IMR-90 (cell line): ENCODE results near the gene MBOAT1. TPM values are rescaled to one million over a fixed set of nuclear protein-coding genes. Genes with fewer than 3 reads are reported as not detected.

Experiments used
- ATAC-seq: fragments of 200-7000 bp; cut with Tn5 transposase; 2 replicates; pipeline ENCODE4 v1.9.1; 2020; ENCODE audit warnings: low read depth, mild to moderate bottlenecking, moderate library complexity
- BruUV-seq: library from RNA; stranded (reverse); fragments of 400-500 nt; replicated peaks from 2 replicates; lab custom pipeline; 2021; lab: Mats Ljungman, UMichigan
- CTCF ChIA-PET: fragments of 300-600 bp; formaldehyde crosslinking; extraction: SDS; loops from one replicate; lab custom pipeline; 2021; ENCODE audit warnings: antibody characterized with exemption; lab: Yijun Ruan, JAX
- POLR2A ChIA-PET: fragments of 300-600 bp; sonication (Branson Sonifier 250); formaldehyde crosslinking; loops from one replicate; lab custom pipeline; 2022; ENCODE audit warnings: antibody characterized with exemption; ENCODE audit not compliant: unreplicated experiment; lab: Charles Lee
- DNase-seq: peaks from one replicate; pipeline ENCODE4 v3.0.0; 2013
- H2AFZ ChIP-seq: replicated peaks from 2 replicates; pipeline ENCODE3; 2013; ENCODE audit warnings: low read length, mild to moderate bottlenecking; ENCODE audit not compliant: poor library complexity
- H2AK5ac ChIP-seq: 2 replicates; pipeline ENCODE4 v1.6.1; 2013; ENCODE audit warnings: low read depth, low read length, inconsistent platforms
- H2AK9ac ChIP-seq: replicated peaks from 2 replicates; pipeline ENCODE3; 2013; ENCODE audit warnings: mild to moderate bottlenecking, low read depth, low read length, moderate library complexity; ENCODE audit not compliant: poor library complexity
- H2BK120ac ChIP-seq: 2 replicates; pipeline ENCODE4 v1.6.1; 2013; ENCODE audit warnings: low read depth, low read length, inconsistent platforms
- H2BK15ac ChIP-seq: 3 replicates; pipeline ENCODE4 v1.6.1; 2013; ENCODE audit warnings: low read depth, low read length, inconsistent platforms
- H2BK20ac ChIP-seq: 2 replicates; pipeline ENCODE4 v1.6.1; 2013; ENCODE audit warnings: low read depth, mild to moderate bottlenecking, inconsistent platforms, low read length, moderate library complexity
- H2BK5ac ChIP-seq: 2 replicates; pipeline ENCODE4 v1.6.1; 2013; ENCODE audit warnings: mild to moderate bottlenecking, low read depth, low read length, inconsistent platforms; ENCODE audit not compliant: poor library complexity, severe bottlenecking
- H3K14ac ChIP-seq: replicated peaks from 2 replicates; pipeline ENCODE4 v1.6.1; 2013; ENCODE audit warnings: low read depth, low read length, inconsistent platforms
- H3K18ac ChIP-seq: 2 replicates; pipeline ENCODE4 v1.6.1; 2013; ENCODE audit warnings: low read depth, low read length, control low read depth
- H3K23ac ChIP-seq: 2 replicates; pipeline ENCODE4 v1.6.1; 2013; ENCODE audit warnings: low read depth, low read length, inconsistent platforms
- H3K27ac ChIP-seq: 2 replicates; pipeline ENCODE4 v1.5.1; 2013; ENCODE audit warnings: mild to moderate bottlenecking, control low read depth, low read length; ENCODE audit not compliant: insufficient read depth
- H3K27me3 ChIP-seq: 2 replicates; pipeline ENCODE4 v1.6.1; 2013; ENCODE audit warnings: low read length; ENCODE audit not compliant: control insufficient read depth, insufficient read depth
- H3K36me3 ChIP-seq: 2 replicates; pipeline ENCODE4 v1.6.1; 2013; ENCODE audit warnings: low read length, mixed read lengths; ENCODE audit not compliant: control insufficient read depth, insufficient read depth
- H3K4ac ChIP-seq: 2 replicates; pipeline ENCODE4 v1.6.1; 2013; ENCODE audit warnings: low read depth, low read length, inconsistent platforms
- H3K4me1 ChIP-seq: 2 replicates; pipeline ENCODE4 v1.6.1; 2013; ENCODE audit warnings: low read length, mixed read lengths; ENCODE audit not compliant: control insufficient read depth, insufficient read depth
- H3K4me2 ChIP-seq: 2 replicates; pipeline ENCODE4 v1.6.1; 2013; ENCODE audit warnings: low read depth, mild to moderate bottlenecking, control low read depth, low read length, moderate library complexity
- H3K4me3 ChIP-seq: 2 replicates; pipeline ENCODE4 v1.5.1; 2013; ENCODE audit warnings: low read depth, mild to moderate bottlenecking, control low read depth, low read length, moderate library complexity; ENCODE audit not compliant: insufficient read depth
- H3K56ac ChIP-seq: 2 replicates; pipeline ENCODE4 v1.6.1; 2013; ENCODE audit warnings: low read length, inconsistent platforms; ENCODE audit not compliant: insufficient read depth; ENCODE audit errors: extremely low read depth
- H3K79me1 ChIP-seq, 2 experiments: 2 replicates each; pipeline ENCODE4 v1.6.1; 2013; ENCODE audit warnings: low read length in 2 of 2, inconsistent platforms in 1 of 2, low read depth in 1 of 2
- H3K9ac ChIP-seq: 2 replicates; pipeline ENCODE4 v1.6.1; 2013; ENCODE audit warnings: low read depth, low read length, control low read depth
- H3K9me1 ChIP-seq: 2 replicates; pipeline ENCODE4 v1.6.1; 2013; ENCODE audit warnings: low read length, inconsistent platforms; ENCODE audit not compliant: insufficient read depth
- H3K9me3 ChIP-seq: 2 replicates; pipeline ENCODE4 v1.6.1; 2013; ENCODE audit warnings: low read length; ENCODE audit not compliant: control insufficient read depth, insufficient read depth
- H4K20me1 ChIP-seq: 2 replicates; pipeline ENCODE4 v1.6.1; 2013; ENCODE audit warnings: low read length, inconsistent platforms; ENCODE audit not compliant: insufficient read depth
- H4K5ac ChIP-seq: 2 replicates; pipeline ENCODE4 v1.6.1; 2013; ENCODE audit warnings: mild to moderate bottlenecking, low read depth, low read length, control low read depth
- H4K8ac ChIP-seq, 2 experiments: 2 replicates each; pipeline ENCODE4 v1.6.1; 2013; ENCODE audit warnings: low read depth in 2 of 2, low read length in 2 of 2, control low read depth in 1 of 2, inconsistent platforms in 1 of 2
- H4K91ac ChIP-seq: 2 replicates; pipeline ENCODE4 v1.6.1; 2013; ENCODE audit warnings: low read depth, low read length, inconsistent platforms; ENCODE audit not compliant: insufficient read depth
- CEBPB ChIP-seq: IDR thresholded peaks from 2 replicates; pipeline ENCODE4 v1.6.1; 2012; ENCODE audit warnings: low read depth, low read length, improper control_type of control experiment
- CHD1 ChIP-seq: IDR thresholded peaks from 2 replicates; pipeline ENCODE4 v1.6.1; 2012; ENCODE audit warnings: low read depth, low read length, improper control_type of control experiment
- FOS ChIP-seq: fragments of 150-350 bp; IDR thresholded peaks from 2 replicates; pipeline ENCODE4 v1.6.1; 2016; ENCODE audit warnings: low read depth, low read length
- MAZ ChIP-seq: IDR thresholded peaks from 2 replicates; pipeline ENCODE4 v1.6.1; 2012; ENCODE audit warnings: low read depth, mild to moderate bottlenecking, low read length, improper control_type of control experiment, moderate library complexity, borderline replicate concordance
- MXI1 ChIP-seq: IDR thresholded peaks from 2 replicates; pipeline ENCODE4 v1.6.1; 2012; ENCODE audit warnings: low read depth, mild to moderate bottlenecking, low read length, moderate library complexity, borderline replicate concordance
- NFE2L2 ChIP-seq: fragments of 150-350 bp; IDR thresholded peaks from 2 replicates; pipeline ENCODE4 v1.6.1; 2016; ENCODE audit warnings: low read depth, mild to moderate bottlenecking, low read length
- POLR2A ChIP-seq: IDR thresholded peaks from 2 replicates; pipeline ENCODE4 v1.6.1; 2012; ENCODE audit warnings: mild to moderate bottlenecking, low read depth, low read length
- SMC3 ChIP-seq: fragments of 150-350 bp; IDR thresholded peaks from 2 replicates; pipeline ENCODE4 v1.6.1; 2016; ENCODE audit warnings: low read depth, mild to moderate bottlenecking, antibody characterized with exemption, low read length, moderate library complexity
- WGBS, 2 experiments: methylation state at CpG; one replicate each; pipeline versions ENCODE4 v1.1.5 to v1.1.7; 2013; ENCODE audit warnings: missing lambda C conversion rate in 2 of 2; ENCODE audit not compliant: insufficient read length in 1 of 2; ENCODE audit errors: extremely low coverage in 2 of 2; 5-methylcytosine and 5-hydroxymethylcytosine counted together
- dilution Hi-C: fragments of 300-500 bp; cut with HindIII; formaldehyde crosslinking; loops from one replicate; pipeline ENCODE4 v1.14.3; 2018; ENCODE audit warnings: low sequenced_read_pairs; ENCODE audit not compliant: unreplicated experiment
- in situ Hi-C: fragments of 300-500 bp; cut with MboI; formaldehyde crosslinking; loops from 3 replicates; pipeline ENCODE4 v1.14.3; 2019; ENCODE audit warnings: low sequenced_read_pairs, inconsistent platforms, mixed read lengths
- intact Hi-C: fragments of 100-400 bp; cut with micrococcal nuclease; formaldehyde crosslinking; loops from 2 replicates; pipeline ENCODE4 v1.10.0; 2022
- polyA plus RNA-seq, 3 experiments: library from polyadenylated mRNA; depleted of rRNA; stranded (reverse); fragments of >200 nt; gene quantifications; 2 replicates each; pipeline ENCODE4 v1.2.3, GENCODE V29; 2012; ENCODE audit warnings: low replicate concordance in 1 of 3
- total RNA-seq: library from RNA; depleted of rRNA; stranded (reverse); fragments of >200 nt; gene quantifications from 2 replicates; pipeline ENCODE4 v1.2.3, GENCODE V29; 2012
- TF ChIP-seq, protein P1 (sequence below): conservative IDR thresholded peaks from 2 replicates; pipeline ENCODE4 v1.5.1; 2012; ENCODE audit warnings: mild to moderate bottlenecking, low read depth, low read length, improper control_type of control experiment
- TF ChIP-seq, protein P2 (sequence below): fragments of 150-350 bp; IDR thresholded peaks from 2 replicates; pipeline ENCODE4 v1.6.1; 2016; ENCODE audit warnings: low read depth, mild to moderate bottlenecking, low read length, moderate library complexity, borderline replicate concordance

The MBOAT1 gene
- total and polyA plus RNA-seq, 2 of the 4 experiments (the other 2 are of a cell fraction) = 1.6 to 4.7 TPM

DNA sequence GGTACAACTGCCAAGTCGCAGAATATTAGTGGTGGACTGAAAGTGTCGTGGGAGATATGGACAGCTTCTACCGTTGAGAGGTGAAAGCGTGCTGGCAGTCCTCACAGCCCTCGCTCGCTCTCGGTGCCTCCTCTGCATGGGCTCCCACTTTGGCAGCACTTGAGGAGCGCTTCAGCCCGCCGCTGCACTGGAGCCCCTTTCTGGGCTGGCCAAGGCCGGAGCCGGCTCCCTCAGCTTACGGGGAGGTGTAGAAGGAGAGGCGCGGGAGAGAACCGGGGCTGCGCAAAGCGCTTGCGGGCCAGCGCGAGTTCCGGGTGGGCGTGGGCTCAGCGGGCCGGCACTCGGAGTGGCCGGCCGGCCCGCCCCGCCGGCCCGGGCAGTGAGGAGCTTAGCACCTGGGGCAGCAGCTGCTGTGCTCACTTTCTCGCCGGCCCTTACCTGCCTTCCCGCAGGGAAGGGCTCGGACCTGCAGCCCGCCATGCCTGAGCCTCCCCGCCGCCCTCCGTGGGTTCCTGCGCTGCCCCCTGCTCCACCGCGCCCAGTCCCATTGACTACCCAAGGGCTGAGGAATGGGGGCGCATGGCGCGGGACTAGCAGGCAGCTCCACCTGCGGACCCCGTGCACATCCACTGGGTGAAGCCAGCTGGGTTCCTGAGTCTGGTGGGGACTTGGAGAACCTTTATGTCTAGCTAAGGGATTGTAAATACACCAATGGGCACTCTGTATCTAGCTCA is 47.2 kb upstream of the MBOAT1 start:
- no peak for DNase-seq
- TF ChIP-seq SMC3 (no peak), POLR2A (no peak), MXI1 (no peak), MAZ (no peak), NFE2L2 (no peak), CHD1 (no peak), FOS (no peak), CEBPB (no peak)
- TF ChIP-seq, protein P1, sequence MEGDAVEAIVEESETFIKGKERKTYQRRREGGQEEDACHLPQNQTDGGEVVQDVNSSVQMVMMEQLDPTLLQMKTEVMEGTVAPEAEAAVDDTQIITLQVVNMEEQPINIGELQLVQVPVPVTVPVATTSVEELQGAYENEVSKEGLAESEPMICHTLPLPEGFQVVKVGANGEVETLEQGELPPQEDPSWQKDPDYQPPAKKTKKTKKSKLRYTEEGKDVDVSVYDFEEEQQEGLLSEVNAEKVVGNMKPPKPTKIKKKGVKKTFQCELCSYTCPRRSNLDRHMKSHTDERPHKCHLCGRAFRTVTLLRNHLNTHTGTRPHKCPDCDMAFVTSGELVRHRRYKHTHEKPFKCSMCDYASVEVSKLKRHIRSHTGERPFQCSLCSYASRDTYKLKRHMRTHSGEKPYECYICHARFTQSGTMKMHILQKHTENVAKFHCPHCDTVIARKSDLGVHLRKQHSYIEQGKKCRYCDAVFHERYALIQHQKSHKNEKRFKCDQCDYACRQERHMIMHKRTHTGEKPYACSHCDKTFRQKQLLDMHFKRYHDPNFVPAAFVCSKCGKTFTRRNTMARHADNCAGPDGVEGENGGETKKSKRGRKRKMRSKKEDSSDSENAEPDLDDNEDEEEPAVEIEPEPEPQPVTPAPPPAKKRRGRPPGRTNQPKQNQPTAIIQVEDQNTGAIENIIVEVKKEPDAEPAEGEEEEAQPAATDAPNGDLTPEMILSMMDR = no peak
- TF ChIP-seq, protein P2, sequence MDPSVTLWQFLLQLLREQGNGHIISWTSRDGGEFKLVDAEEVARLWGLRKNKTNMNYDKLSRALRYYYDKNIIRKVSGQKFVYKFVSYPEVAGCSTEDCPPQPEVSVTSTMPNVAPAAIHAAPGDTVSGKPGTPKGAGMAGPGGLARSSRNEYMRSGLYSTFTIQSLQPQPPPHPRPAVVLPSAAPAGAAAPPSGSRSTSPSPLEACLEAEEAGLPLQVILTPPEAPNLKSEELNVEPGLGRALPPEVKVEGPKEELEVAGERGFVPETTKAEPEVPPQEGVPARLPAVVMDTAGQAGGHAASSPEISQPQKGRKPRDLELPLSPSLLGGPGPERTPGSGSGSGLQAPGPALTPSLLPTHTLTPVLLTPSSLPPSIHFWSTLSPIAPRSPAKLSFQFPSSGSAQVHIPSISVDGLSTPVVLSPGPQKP = no peak
- in situ Hi-C loops = no loop called here
- no peak overlapping the region for H2BK120ac ChIP-seq
- H3K4me1 ChIP-seq = no peaks in the 10 kb centered on the region
- H3K9me1 ChIP-seq = no peaks in the 10 kb centered on the region
- H3K27ac ChIP-seq = no peak overlapping the region
- H3K9me3 ChIP-seq = no peaks in the 10 kb centered on the region
- H3K4ac ChIP-seq = no peak overlapping the region
- no peak overlapping the region for H2BK5ac ChIP-seq
- no peak overlapping the region for H4K5ac ChIP-seq
- H4K91ac ChIP-seq = no peak overlapping the region
- dilution Hi-C loops = no loop called here
- no peaks in the 10 kb centered on the region for H3K79me1 ChIP-seq
- no peak overlapping the region for H2AK9ac ChIP-seq
- H3K18ac ChIP-seq = no peak overlapping the region
- intact Hi-C loops = no loop called here
- no peak overlapping the region for H2BK20ac ChIP-seq
- POLR2A ChIA-PET = no interaction called here
- no peak overlapping the region for H4K8ac ChIP-seq
- no TSS peak for BruUV-seq
- no peaks in the 10 kb centered on the region for H4K20me1 ChIP-seq
- WGBS, 2 experiments = 87% methylated on average over 6 of the region's 48 CpGs; no CpG with 5 or more reads in 1 of the 2 experiments
- no peak overlapping the region for H3K4me3 ChIP-seq
- ATAC-seq = no peak
- H2AFZ ChIP-seq = no peak overlapping the region
- H2AK5ac ChIP-seq = no peak overlapping the region
- no peak overlapping the region for H3K14ac ChIP-seq
- no peak overlapping the region for H3K9ac ChIP-seq
- H3K4me2 ChIP-seq = no peak overlapping the region
- H3K23ac ChIP-seq = no peak overlapping the region
- H2BK15ac ChIP-seq = no peak overlapping the region
- H3K27me3 ChIP-seq = no peaks in the 10 kb centered on the region
- H3K36me3 ChIP-seq = no peaks in the 10 kb centered on the region
- no peak overlapping the region for H3K56ac ChIP-seq
- CTCF ChIA-PET = interaction anchor here (0.6 kb wide), 1 partner anchor 133 kb away, joined by 3 read pairs; no protein-coding TSS in a partner anchor
